ENCODE results near the gene DARS1. TPM values are rescaled to one million over a fixed set of nuclear protein-coding genes. Genes with fewer than 3 reads are reported as not detected.

Gene DARS1
- total RNA-seq, 3 donors from 2014 or later = 76.4 to 117 (median 86.7) TPM

GRCh38 chr2:135905679-135906078 is 79.7 kb downstream of the DARS1 start:
- TF ChIP-seq CTCF (IDR thresholded peaks at IDR 0.05) (no peak), POLR2A (IDR thresholded peaks at IDR 0.05) (no peak), POLR2AphosphoS5 (IDR thresholded peaks at IDR 0.05) (no peak)
- DNase-seq (ENCODE audit: low spot score in 2 of 2) = no peak
- Histone ChIP-seq H3K9me3 (no peaks in the 10 kb centered on the region), H3K27me3 (no peaks in the 10 kb centered on the region), H3K4me1 (no peaks in the 10 kb centered on the region), H3K4me3 (no peak overlapping the region), H3K36me3 (no peaks in the 10 kb centered on the region), H3K27ac (no peak overlapping the region)
- intact Hi-C loops (cut with DNase I; ENCODE audit: low total_unique reads) = no loop called here

- H3K36me3 ChIP-seq = no peaks in the 10 kb centered on the region
- H3K9me3 ChIP-seq = no peaks in the 10 kb centered on the region
- no peak overlapping the region for H3K4me3 ChIP-seq
- DNase-seq (ENCODE audit: low spot score in 2 of 2) = no peak
- TF ChIP-seq POLR2AphosphoS5 (IDR thresholded peaks at IDR 0.05) = no peak
- no peak for TF ChIP-seq CTCF (IDR thresholded peaks at IDR 0.05)
- no peak for TF ChIP-seq POLR2A (IDR thresholded peaks at IDR 0.05)
- intact Hi-C loops (cut with DNase I; ENCODE audit: low total_unique reads) = no loop called here
- peak overlapping the region; percentile 17 to 54 for H3K27ac ChIP-seq
- no peaks in the 10 kb centered on the region for H3K27me3 ChIP-seq
- no peaks in the 10 kb centered on the region for H3K4me1 ChIP-seq
Observed at GRCh38 chr2:135904341-135904989, 81.0 kb downstream of the DARS1 start.

- intact Hi-C loops (cut with DNase I; ENCODE audit: low total_unique reads) = no loop called here
- Histone ChIP-seq H3K36me3 (no peaks in the 10 kb centered on the region), H3K4me1 (no peaks in the 10 kb centered on the region), H3K27me3 (no peaks in the 10 kb centered on the region), H3K27ac (no peak overlapping the region), H3K9me3 (no peaks in the 10 kb centered on the region), H3K4me3 (no peak overlapping the region)
- TF ChIP-seq POLR2AphosphoS5 (IDR thresholded peaks at IDR 0.05) = no peak
- no peak for TF ChIP-seq POLR2A (IDR thresholded peaks at IDR 0.05)
- TF ChIP-seq CTCF (IDR thresholded peaks at IDR 0.05) = no peak
- no peak for DNase-seq (ENCODE audit: low spot score in 2 of 2)
Observed at GRCh38 chr2:135903650-135904049, 81.8 kb downstream of the DARS1 start.

GRCh38 chr2:135899567-135899966 is 85.9 kb downstream of the DARS1 start:
- Histone ChIP-seq H3K4me3 (no peak overlapping the region), H3K9me3 (no peaks in the 10 kb centered on the region), H3K4me1 (no peaks in the 10 kb centered on the region), H3K36me3 (no peaks in the 10 kb centered on the region), H3K27me3 (no peaks in the 10 kb centered on the region), H3K27ac (no peak overlapping the region)
- no peak for DNase-seq (ENCODE audit: low spot score in 2 of 2)
- intact Hi-C loops (cut with DNase I; ENCODE audit: low total_unique reads) = no loop called here
- TF ChIP-seq POLR2A (IDR thresholded peaks at IDR 0.05) = no peak
- TF ChIP-seq CTCF (IDR thresholded peaks at IDR 0.05) = no peak
- TF ChIP-seq POLR2AphosphoS5 (IDR thresholded peaks at IDR 0.05) = no peak

GRCh38 chr2:135898234-135898786 is 87.1 kb downstream of the DARS1 start:
- Histone ChIP-seq H3K27me3 (no peaks in the 10 kb centered on the region), H3K4me1 (no peaks in the 10 kb centered on the region), H3K4me3 (no peak overlapping the region), H3K27ac (no peak overlapping the region), H3K36me3 (no peaks in the 10 kb centered on the region), H3K9me3 (no peaks in the 10 kb centered on the region)
- TF ChIP-seq POLR2A (IDR thresholded peaks at IDR 0.05) = no peak
- TF ChIP-seq POLR2AphosphoS5 (IDR thresholded peaks at IDR 0.05) = no peak
- no peak for TF ChIP-seq CTCF (IDR thresholded peaks at IDR 0.05)
- intact Hi-C loops (cut with DNase I; ENCODE audit: low total_unique reads) = no loop called here
- DNase-seq (ENCODE audit: low spot score in 2 of 2) = no peak

All from breast epithelium (tissue), 4 donors.